ENCODE results near the gene CCDC142. TPM values are rescaled to one million over a fixed set of nuclear protein-coding genes. Genes with fewer than 3 reads are reported as not detected.

Gene CCDC142
- total and polyA plus RNA-seq, 9 of the 15 experiments (the other 6 are each of a cell fraction or from before 2014, with no cell fraction given), result 0.55 to 11.7 (median 7.2) TPM

DNA sequence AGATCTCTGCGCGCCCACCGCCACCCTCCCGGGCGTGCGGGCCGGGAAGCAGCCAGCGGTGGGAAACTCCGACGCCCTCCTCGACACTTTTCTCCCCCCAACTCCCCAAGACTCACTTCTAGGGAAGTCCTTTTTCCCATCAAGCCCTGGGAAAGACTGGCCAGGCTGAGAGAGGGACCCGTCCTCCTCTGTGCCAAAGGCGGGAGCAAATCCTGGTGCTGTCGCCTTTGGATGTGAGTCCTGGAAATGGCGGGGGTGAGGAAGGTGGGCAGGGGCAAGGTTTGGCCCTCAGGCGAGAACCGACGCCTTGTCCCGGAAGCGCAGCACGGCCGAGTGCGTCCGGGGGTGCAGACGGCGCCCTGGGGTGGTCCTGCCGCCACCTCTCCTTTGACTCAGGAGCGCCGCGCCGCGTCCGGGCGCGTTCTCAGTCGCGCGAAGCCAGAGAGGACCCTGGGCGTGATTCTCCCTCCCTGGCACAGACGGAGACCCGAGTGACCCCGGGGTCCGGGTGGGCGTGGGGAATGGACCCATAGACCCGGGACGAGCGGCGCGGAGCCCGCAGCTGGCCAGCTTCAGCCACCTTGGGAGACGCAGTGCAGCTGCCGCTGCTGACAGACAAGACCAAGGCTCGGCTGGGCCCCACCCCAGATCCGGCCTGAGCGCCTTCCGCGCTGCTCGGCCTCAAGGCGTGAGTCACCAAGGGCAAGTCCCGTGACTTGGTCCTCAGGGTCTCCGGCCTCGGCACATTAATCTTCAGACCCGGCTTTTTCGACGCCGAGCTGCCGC is 20.1 kb upstream of the CCDC142 start (continued):
- TF ChIP-seq, protein P1, sequence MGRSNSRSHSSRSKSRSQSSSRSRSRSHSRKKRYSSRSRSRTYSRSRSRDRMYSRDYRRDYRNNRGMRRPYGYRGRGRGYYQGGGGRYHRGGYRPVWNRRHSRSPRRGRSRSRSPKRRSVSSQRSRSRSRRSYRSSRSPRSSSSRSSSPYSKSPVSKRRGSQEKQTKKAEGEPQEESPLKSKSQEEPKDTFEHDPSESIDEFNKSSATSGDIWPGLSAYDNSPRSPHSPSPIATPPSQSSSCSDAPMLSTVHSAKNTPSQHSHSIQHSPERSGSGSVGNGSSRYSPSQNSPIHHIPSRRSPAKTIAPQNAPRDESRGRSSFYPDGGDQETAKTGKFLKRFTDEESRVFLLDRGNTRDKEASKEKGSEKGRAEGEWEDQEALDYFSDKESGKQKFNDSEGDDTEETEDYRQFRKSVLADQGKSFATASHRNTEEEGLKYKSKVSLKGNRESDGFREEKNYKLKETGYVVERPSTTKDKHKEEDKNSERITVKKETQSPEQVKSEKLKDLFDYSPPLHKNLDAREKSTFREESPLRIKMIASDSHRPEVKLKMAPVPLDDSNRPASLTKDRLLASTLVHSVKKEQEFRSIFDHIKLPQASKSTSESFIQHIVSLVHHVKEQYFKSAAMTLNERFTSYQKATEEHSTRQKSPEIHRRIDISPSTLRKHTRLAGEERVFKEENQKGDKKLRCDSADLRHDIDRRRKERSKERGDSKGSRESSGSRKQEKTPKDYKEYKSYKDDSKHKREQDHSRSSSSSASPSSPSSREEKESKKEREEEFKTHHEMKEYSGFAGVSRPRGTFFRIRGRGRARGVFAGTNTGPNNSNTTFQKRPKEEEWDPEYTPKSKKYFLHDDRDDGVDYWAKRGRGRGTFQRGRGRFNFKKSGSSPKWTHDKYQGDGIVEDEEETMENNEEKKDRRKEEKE (IDR thresholded peaks at IDR 0.05; ENCODE audit: borderline replicate concordance in 1 of 2, control insufficient read depth in 1 of 2, low read depth in 2 of 2, low read length in 1 of 2), result no peak
- TF ChIP-seq, protein P2, sequence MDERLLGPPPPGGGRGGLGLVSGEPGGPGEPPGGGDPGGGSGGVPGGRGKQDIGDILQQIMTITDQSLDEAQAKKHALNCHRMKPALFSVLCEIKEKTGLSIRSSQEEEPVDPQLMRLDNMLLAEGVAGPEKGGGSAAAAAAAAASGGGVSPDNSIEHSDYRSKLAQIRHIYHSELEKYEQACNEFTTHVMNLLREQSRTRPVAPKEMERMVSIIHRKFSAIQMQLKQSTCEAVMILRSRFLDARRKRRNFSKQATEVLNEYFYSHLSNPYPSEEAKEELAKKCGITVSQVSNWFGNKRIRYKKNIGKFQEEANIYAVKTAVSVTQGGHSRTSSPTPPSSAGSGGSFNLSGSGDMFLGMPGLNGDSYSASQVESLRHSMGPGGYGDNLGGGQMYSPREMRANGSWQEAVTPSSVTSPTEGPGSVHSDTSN (CRISPR knock-in tag; IDR thresholded peaks at IDR 0.05; ENCODE audit: low read depth), result no peak
- TF ChIP-seq, protein P2 (tag; conservative IDR thresholded peaks at IDR 0.05; ENCODE audit: low read depth), result peak; percentile 41; the same call in 1 of the 2 replicates
- TF ChIP-seq MECOM (CRISPR knock-in tag; IDR thresholded peaks at IDR 0.05) (no peak), CC2D1A (IDR thresholded peaks at IDR 0.05) (no peak), WHSC1 (IDR thresholded peaks at IDR 0.05; ENCODE audit: low read length) (no peak), SMARCE1 (IDR thresholded peaks at IDR 0.05) (peak; percentile 76), CHD1 (IDR thresholded peaks at IDR 0.05; ENCODE audit: low read length) (no peak), RBM17 (IDR thresholded peaks at IDR 0.05; ENCODE audit: borderline replicate concordance, low read depth, low read length) (no peak), HDAC8 (tag; IDR thresholded peaks at IDR 0.05) (no peak), CBX1 (IDR thresholded peaks at IDR 0.05; ENCODE audit: low read depth) (peak; percentile 56; the same call in 1 of the 2 replicates), KAT7 (CRISPR knock-in tag; IDR thresholded peaks at IDR 0.05; ENCODE audit: borderline replicate concordance) (no peak; the same call in 1 of the 2 replicates), XRCC3 (IDR thresholded peaks at IDR 0.05) (no peak), ZNF224 (CRISPR knock-in tag; IDR thresholded peaks at IDR 0.05) (no peak), E2F3 (CRISPR knock-in tag; IDR thresholded peaks at IDR 0.05) (no peak), ZNF445 (CRISPR knock-in tag; IDR thresholded peaks at IDR 0.05; ENCODE audit: low read depth) (no peak)
- TF ChIP-seq, protein P3, sequence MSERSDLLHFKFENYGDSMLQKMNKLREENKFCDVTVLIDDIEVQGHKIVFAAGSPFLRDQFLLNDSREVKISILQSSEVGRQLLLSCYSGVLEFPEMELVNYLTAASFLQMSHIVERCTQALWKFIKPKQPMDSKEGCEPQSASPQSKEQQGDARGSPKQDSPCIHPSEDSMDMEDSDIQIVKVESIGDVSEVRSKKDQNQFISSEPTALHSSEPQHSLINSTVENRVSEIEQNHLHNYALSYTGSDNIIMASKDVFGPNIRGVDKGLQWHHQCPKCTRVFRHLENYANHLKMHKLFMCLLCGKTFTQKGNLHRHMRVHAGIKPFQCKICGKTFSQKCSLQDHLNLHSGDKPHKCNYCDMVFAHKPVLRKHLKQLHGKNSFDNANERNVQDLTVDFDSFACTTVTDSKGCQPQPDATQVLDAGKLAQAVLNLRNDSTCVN (CRISPR knock-in tag; IDR thresholded peaks at IDR 0.05), result no peak
- TF ChIP-seq, protein P4, sequence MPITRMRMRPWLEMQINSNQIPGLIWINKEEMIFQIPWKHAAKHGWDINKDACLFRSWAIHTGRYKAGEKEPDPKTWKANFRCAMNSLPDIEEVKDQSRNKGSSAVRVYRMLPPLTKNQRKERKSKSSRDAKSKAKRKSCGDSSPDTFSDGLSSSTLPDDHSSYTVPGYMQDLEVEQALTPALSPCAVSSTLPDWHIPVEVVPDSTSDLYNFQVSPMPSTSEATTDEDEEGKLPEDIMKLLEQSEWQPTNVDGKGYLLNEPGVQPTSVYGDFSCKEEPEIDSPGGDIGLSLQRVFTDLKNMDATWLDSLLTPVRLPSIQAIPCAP (CRISPR knock-in tag; IDR thresholded peaks at IDR 0.05; ENCODE audit: borderline replicate concordance), result no peak
- TF ChIP-seq, protein P5, sequence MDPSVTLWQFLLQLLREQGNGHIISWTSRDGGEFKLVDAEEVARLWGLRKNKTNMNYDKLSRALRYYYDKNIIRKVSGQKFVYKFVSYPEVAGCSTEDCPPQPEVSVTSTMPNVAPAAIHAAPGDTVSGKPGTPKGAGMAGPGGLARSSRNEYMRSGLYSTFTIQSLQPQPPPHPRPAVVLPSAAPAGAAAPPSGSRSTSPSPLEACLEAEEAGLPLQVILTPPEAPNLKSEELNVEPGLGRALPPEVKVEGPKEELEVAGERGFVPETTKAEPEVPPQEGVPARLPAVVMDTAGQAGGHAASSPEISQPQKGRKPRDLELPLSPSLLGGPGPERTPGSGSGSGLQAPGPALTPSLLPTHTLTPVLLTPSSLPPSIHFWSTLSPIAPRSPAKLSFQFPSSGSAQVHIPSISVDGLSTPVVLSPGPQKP (CRISPR knock-in tag; IDR thresholded peaks at IDR 0.05), result no peak

Data from K562 (cell line).